Measurements from ENCODE around the gene ZNF689.

ZNF689 gene

DNA sequence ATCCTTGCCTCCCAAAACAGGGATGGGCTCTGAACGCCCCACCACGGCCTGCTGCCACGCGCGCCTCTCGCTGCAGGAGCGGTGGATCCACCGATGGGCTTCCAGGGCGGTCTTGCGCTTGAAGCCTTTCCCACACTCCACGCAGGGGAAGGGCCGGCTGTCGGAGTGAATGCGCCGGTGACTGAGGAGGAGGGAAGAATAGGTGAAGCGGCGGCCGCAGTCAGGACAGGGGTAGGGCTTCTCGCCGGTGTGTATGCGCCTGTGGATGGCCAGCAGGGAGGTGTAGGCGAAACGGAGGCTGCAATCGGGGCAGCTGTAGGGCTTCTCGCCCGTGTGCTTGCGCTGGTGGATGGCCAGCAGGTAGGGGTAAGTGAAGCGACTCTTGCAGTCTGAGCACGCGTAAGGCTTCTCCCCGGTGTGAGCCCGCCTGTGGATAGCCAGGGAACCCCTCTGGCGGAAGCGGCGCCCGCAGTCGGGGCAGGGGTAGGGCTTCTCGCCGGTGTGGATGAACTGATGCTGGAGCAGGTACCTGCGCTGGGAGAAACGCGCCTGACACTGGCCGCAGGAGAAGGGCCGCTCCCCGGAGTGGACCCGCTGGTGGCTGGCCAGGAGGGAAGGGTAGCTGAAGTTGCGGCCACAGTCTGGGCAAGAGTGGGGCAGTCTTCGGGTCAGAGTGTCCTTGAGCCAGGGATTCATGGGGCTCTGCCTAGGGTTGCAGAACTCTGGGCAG, 27.4 kb downstream of the ZNF689 start:
- H3K4me2 ChIP-seq (ENCODE audit: low read length), result no peak overlapping the region
- H3K79me2 ChIP-seq (ENCODE audit: control insufficient read depth, low read length), result peaks cover 75% of the 10 kb centered on the region
- peaks cover 59% of the 10 kb centered on the region for H3K36me3 ChIP-seq (ENCODE audit: control insufficient read depth, low read length)

DNA sequence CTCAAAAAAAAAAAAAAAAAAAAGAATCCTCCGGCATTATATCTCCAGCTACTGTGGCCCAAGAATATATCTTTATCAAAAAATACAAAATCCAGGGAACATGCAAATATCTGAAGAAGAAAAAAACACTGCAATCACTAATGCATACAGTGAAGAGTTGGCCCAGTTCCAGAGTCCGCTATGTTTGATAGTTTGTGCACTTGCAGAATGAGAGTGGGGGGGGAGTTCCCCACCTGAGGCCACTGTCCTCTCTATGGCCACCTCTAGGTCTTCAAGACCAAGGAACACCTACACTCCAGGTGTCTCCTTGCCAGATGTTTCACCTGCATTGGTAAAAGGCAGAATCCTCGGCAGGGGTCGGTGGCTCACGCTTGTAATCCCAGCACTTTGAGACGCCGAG, 28.7 kb downstream of the ZNF689 start:
- Histone ChIP-seq H3K27me3 (ENCODE audit: control insufficient read depth, low read length) (no peaks in the 10 kb centered on the region), H3K4me3 (ENCODE audit: low read length) (no peak overlapping the region), H3K9me2 (replicated peaks; ENCODE audit: control insufficient read depth, low read length) (no peaks in the 10 kb centered on the region), H3K36me3 (ENCODE audit: control insufficient read depth, low read length) (peaks cover 53% of the 10 kb centered on the region), H3K79me2 (ENCODE audit: control insufficient read depth, low read length) (peaks cover 68% of the 10 kb centered on the region), H3F3A (ENCODE audit: control insufficient read depth, insufficient read depth) (no peaks in the 10 kb centered on the region), H3K4me1 (ENCODE audit: control insufficient read depth, low read length) (peaks cover 21% of the 10 kb centered on the region), H3K9me3 (ENCODE audit: control insufficient read depth, insufficient read depth, low read length) (no peaks in the 10 kb centered on the region), H3K27ac (ENCODE audit: low read depth, low read length) (no peak overlapping the region), H3K4me2 (ENCODE audit: low read length) (no peak overlapping the region; the same call in 1 of the 2 replicates), H4K20me1 (ENCODE audit: control insufficient read depth, insufficient read depth, low read depth, low read length) (no peaks in the 10 kb centered on the region)
- TF ChIP-seq, protein P1, sequence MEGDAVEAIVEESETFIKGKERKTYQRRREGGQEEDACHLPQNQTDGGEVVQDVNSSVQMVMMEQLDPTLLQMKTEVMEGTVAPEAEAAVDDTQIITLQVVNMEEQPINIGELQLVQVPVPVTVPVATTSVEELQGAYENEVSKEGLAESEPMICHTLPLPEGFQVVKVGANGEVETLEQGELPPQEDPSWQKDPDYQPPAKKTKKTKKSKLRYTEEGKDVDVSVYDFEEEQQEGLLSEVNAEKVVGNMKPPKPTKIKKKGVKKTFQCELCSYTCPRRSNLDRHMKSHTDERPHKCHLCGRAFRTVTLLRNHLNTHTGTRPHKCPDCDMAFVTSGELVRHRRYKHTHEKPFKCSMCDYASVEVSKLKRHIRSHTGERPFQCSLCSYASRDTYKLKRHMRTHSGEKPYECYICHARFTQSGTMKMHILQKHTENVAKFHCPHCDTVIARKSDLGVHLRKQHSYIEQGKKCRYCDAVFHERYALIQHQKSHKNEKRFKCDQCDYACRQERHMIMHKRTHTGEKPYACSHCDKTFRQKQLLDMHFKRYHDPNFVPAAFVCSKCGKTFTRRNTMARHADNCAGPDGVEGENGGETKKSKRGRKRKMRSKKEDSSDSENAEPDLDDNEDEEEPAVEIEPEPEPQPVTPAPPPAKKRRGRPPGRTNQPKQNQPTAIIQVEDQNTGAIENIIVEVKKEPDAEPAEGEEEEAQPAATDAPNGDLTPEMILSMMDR (IDR thresholded peaks at IDR 0.05; ENCODE audit: low read depth, low read length, poor library complexity, severe bottlenecking), result no peak
- no peak for TF ChIP-seq EZH2phosphoT487 (IDR thresholded peaks at IDR 0.05; ENCODE audit: borderline replicate concordance, low read length)

More for the DNA sequence above, 27.4 kb downstream of the ZNF689 start:
- no peaks in the 10 kb centered on the region for H4K20me1 ChIP-seq (ENCODE audit: control insufficient read depth, insufficient read depth, low read depth, low read length)
- H3K27ac ChIP-seq (ENCODE audit: low read depth, low read length), result no peak overlapping the region
- H3K9me2 ChIP-seq (replicated peaks; ENCODE audit: control insufficient read depth, low read length), result no peaks in the 10 kb centered on the region
- no peaks in the 10 kb centered on the region for H3K27me3 ChIP-seq (ENCODE audit: control insufficient read depth, low read length)
- no peaks in the 10 kb centered on the region for H3K9me3 ChIP-seq (ENCODE audit: control insufficient read depth, insufficient read depth, low read length)
- TF ChIP-seq, protein P1 (IDR thresholded peaks at IDR 0.05; ENCODE audit: low read depth, low read length, poor library complexity, severe bottlenecking), result no peak
- no peak for TF ChIP-seq EZH2phosphoT487 (IDR thresholded peaks at IDR 0.05; ENCODE audit: borderline replicate concordance, low read length)
- H3K4me3 ChIP-seq (ENCODE audit: low read length), result no peak overlapping the region
- peaks cover 32% of the 10 kb centered on the region for H3K4me1 ChIP-seq (ENCODE audit: control insufficient read depth, low read length)
- H3F3A ChIP-seq (ENCODE audit: control insufficient read depth, insufficient read depth), result 0 out of 2 replicates have a peak, but pooled peaks cover 3% of the 10 kb centered on the region

DNA sequence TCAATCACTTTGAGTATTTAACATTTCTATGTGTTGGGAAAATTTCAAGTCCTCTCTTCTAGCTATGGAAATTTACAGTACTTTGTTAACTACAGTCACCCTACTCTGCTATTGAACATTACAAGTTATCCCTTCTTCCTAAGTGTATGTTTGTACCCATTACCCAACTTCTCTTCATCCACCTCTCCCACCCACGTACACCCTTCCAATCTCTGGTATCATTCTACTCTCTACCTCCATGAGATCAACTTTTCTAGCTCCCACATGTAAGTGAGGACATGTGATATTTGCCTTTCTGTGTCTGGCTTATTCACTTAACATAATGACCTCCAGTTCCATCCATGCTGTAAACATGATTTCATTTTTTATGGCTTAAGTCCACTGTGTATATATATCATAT, 35.5 kb downstream of the ZNF689 start:
- Histone ChIP-seq H3F3A (ENCODE audit: control insufficient read depth, insufficient read depth) (no peaks in the 10 kb centered on the region; the same call in 1 of the 2 replicates), H3K9me3 (ENCODE audit: control insufficient read depth, insufficient read depth, low read length) (no peaks in the 10 kb centered on the region), H3K27ac (ENCODE audit: low read depth, low read length) (no peak overlapping the region), H3K36me3 (ENCODE audit: control insufficient read depth, low read length) (peaks cover 25% of the 10 kb centered on the region), H3K9me2 (replicated peaks; ENCODE audit: control insufficient read depth, low read length) (no peaks in the 10 kb centered on the region), H3K4me3 (ENCODE audit: low read length) (0 out of 2 replicates have a peak overlapping the region, but pooled peaks have one; percentile 0), H3K4me2 (ENCODE audit: low read length) (peak overlapping the region; percentile 15; the same call in 1 of the 2 replicates), H4K20me1 (ENCODE audit: control insufficient read depth, insufficient read depth, low read depth, low read length) (no peaks in the 10 kb centered on the region), H3K79me2 (ENCODE audit: control insufficient read depth, low read length) (peaks cover 67% of the 10 kb centered on the region), H3K4me1 (ENCODE audit: control insufficient read depth, low read length) (peaks cover 23% of the 10 kb centered on the region), H3K27me3 (ENCODE audit: control insufficient read depth, low read length) (no peaks in the 10 kb centered on the region)
- TF ChIP-seq, protein P1 (IDR thresholded peaks at IDR 0.05; ENCODE audit: low read depth, low read length, poor library complexity, severe bottlenecking), result no peak
- no peak for TF ChIP-seq EZH2phosphoT487 (IDR thresholded peaks at IDR 0.05; ENCODE audit: borderline replicate concordance, low read length)

Data from DOHH2 (cell line).